ENCODE data around the gene MIPEP. TPM values are rescaled to one million over a fixed set of nuclear protein-coding genes. Genes with fewer than 3 reads are reported as not detected.

MIPEP gene
- total RNA-seq, 1 donor from 2014 or later, result 13.0 TPM

DNA sequence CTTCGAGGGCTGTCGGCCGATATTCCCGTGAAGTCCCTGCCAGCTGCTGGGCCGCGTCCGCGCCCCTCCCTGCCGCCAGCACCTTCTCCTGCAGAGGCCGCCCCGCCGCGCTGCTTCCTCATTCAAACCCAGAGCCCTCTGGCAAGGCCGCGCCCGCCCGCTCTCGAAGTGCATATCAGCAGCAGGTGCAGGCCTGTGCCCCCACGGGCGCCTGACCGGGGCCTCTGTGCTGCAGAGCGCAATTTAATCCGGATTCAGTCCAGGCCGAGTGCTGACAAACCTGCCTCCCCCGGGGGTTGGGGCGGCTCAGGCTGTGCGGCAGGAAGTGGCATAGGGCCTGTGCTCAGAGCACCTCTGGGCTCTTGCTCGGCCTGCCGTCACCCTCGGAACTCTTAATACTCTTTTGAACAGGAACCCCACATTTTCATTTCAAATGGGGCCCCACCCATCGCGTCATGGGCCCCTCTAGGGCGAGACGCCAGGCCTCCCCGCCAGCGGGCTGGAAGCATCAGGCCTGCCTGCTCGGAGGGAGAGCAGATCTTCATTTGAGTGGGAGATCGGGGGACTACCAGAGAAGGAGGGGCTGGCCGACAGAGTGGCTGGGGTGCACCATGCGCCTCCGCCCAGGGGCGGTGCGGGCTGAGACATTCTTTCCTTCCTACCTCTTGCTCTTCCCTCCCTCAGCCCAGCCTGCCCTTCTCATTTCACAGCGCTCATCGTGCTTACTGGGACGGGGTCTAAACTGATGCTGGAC, 193.3 kb downstream of the MIPEP start:
- Histone ChIP-seq H3K9me3 (ENCODE audit: insufficient read depth, low read depth, low read length) (no peaks in the 10 kb centered on the region), H3K9ac (ENCODE audit: low read length) (no peak overlapping the region), H3K79me2 (ENCODE audit: insufficient read depth, low read length) (no peaks in the 10 kb centered on the region), H3K36me3 (ENCODE audit: insufficient read depth, low read length) (no peaks in the 10 kb centered on the region), H3K27me3 (ENCODE audit: insufficient read depth, low read length) (no peaks in the 10 kb centered on the region), H3K4me3 (ENCODE audit: insufficient read depth, low read depth, low read length) (no peak overlapping the region), H3K27ac (ENCODE audit: low read depth, low read length) (no peak overlapping the region), H3K4me1 (ENCODE audit: insufficient read depth, low read length) (peaks cover 8% of the 10 kb centered on the region), H3K4me2 (ENCODE audit: low read length) (peak overlapping the region; percentile 14), H4K20me1 (ENCODE audit: insufficient read depth, low read length) (no peaks in the 10 kb centered on the region), H2AFZ (ENCODE audit: low read depth, low read length) (peak overlapping the region; percentile 57)
- Mint-ChIP-seq H3K9me3 (ENCODE audit: unreplicated experiment) (peaks cover 2% of the 10 kb centered on the region), H3K4me3 (ENCODE audit: unreplicated experiment) (no peak overlapping the region), H3K27ac (ENCODE audit: unreplicated experiment) (no peak overlapping the region), H3K27me3 (ENCODE audit: low read depth, unreplicated experiment) (no peaks in the 10 kb centered on the region), H3K4me1 (ENCODE audit: low read depth, unreplicated experiment) (peaks cover 12% of the 10 kb centered on the region), H3K36me3 (ENCODE audit: low read depth, unreplicated experiment) (no peaks in the 10 kb centered on the region)
- FAIRE-seq (no peak), DNase-seq (ENCODE audit: low read depth) (no peak)
- TF ChIP-seq, protein P1, sequence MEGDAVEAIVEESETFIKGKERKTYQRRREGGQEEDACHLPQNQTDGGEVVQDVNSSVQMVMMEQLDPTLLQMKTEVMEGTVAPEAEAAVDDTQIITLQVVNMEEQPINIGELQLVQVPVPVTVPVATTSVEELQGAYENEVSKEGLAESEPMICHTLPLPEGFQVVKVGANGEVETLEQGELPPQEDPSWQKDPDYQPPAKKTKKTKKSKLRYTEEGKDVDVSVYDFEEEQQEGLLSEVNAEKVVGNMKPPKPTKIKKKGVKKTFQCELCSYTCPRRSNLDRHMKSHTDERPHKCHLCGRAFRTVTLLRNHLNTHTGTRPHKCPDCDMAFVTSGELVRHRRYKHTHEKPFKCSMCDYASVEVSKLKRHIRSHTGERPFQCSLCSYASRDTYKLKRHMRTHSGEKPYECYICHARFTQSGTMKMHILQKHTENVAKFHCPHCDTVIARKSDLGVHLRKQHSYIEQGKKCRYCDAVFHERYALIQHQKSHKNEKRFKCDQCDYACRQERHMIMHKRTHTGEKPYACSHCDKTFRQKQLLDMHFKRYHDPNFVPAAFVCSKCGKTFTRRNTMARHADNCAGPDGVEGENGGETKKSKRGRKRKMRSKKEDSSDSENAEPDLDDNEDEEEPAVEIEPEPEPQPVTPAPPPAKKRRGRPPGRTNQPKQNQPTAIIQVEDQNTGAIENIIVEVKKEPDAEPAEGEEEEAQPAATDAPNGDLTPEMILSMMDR (IDR thresholded peaks at IDR 0.05; ENCODE audit: insufficient read depth, low read depth, low read length), result no peak
- no peak for TF ChIP-seq EZH2 (IDR thresholded peaks at IDR 0.05; ENCODE audit: insufficient read depth, low read length)

GRCh38 chr13:23695196-23695595, 194.0 kb downstream of the MIPEP start:
- H3K4me3 ChIP-seq (ENCODE audit: insufficient read depth, low read depth, low read length), result no peak overlapping the region
- no peak overlapping the region for H3K27ac ChIP-seq (ENCODE audit: low read depth, low read length)
- peak overlapping the region; percentile 14 for H3K4me2 ChIP-seq (ENCODE audit: low read length)
- Mint-ChIP-seq H3K9me3 (ENCODE audit: unreplicated experiment) (no peaks in the 10 kb centered on the region), H3K4me3 (ENCODE audit: unreplicated experiment) (no peak overlapping the region), H3K36me3 (ENCODE audit: low read depth, unreplicated experiment) (no peaks in the 10 kb centered on the region), H3K4me1 (ENCODE audit: low read depth, unreplicated experiment) (peaks cover 12% of the 10 kb centered on the region), H3K27me3 (ENCODE audit: low read depth, unreplicated experiment) (no peaks in the 10 kb centered on the region), H3K27ac (ENCODE audit: unreplicated experiment) (no peak overlapping the region)
- DNase-seq (ENCODE audit: low read depth) (no peak), FAIRE-seq (no peak)
- peak overlapping the region; percentile 57 for H2AFZ ChIP-seq (ENCODE audit: low read depth, low read length)
- no peak overlapping the region for H3K9ac ChIP-seq (ENCODE audit: low read length)
- H4K20me1 ChIP-seq (ENCODE audit: insufficient read depth, low read length), result no peaks in the 10 kb centered on the region
- H3K79me2 ChIP-seq (ENCODE audit: insufficient read depth, low read length), result no peaks in the 10 kb centered on the region
- H3K4me1 ChIP-seq (ENCODE audit: insufficient read depth, low read length), result peaks cover 8% of the 10 kb centered on the region
- H3K9me3 ChIP-seq (ENCODE audit: insufficient read depth, low read depth, low read length), result no peaks in the 10 kb centered on the region
- H3K27me3 ChIP-seq (ENCODE audit: insufficient read depth, low read length), result no peaks in the 10 kb centered on the region
- no peak for TF ChIP-seq EZH2 (IDR thresholded peaks at IDR 0.05; ENCODE audit: insufficient read depth, low read length)
- TF ChIP-seq, protein P1 (IDR thresholded peaks at IDR 0.05; ENCODE audit: insufficient read depth, low read depth, low read length), result no peak
- no peaks in the 10 kb centered on the region for H3K36me3 ChIP-seq (ENCODE audit: insufficient read depth, low read length)

DNA sequence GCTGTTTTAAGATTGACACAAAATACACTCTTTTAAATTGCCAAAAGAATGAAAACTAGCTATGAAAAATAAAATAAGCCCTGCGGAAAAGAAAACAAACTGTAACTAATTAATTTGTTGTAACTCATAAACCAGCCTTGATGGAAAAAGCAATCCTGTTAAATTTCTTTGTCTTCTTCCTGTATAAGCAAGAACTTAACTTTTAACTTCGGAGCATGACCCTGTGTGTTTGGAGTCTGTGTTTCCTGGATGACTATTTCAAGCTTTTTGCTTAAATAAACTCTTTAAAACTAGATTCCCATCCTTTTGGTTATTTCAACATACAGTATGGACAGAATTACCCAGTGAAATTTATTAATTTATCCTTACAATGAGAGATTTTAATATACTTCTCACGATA, 196.4 kb downstream of the MIPEP start:
- H3K4me2 ChIP-seq (ENCODE audit: low read length), result no peak overlapping the region
- H2AFZ ChIP-seq (ENCODE audit: low read depth, low read length), result no peak overlapping the region
- no peak overlapping the region for H3K27ac Mint-ChIP-seq (ENCODE audit: unreplicated experiment)
- no peaks in the 10 kb centered on the region for H3K27me3 ChIP-seq (ENCODE audit: insufficient read depth, low read length)
- no peaks in the 10 kb centered on the region for H3K79me2 ChIP-seq (ENCODE audit: insufficient read depth, low read length)
- DNase-seq (ENCODE audit: low read depth) (no peak), FAIRE-seq (no peak)
- H3K9ac ChIP-seq (ENCODE audit: low read length), result no peak overlapping the region
- no peaks in the 10 kb centered on the region for H3K36me3 Mint-ChIP-seq (ENCODE audit: low read depth, unreplicated experiment)
- no peaks in the 10 kb centered on the region for H3K27me3 Mint-ChIP-seq (ENCODE audit: low read depth, unreplicated experiment)
- H4K20me1 ChIP-seq (ENCODE audit: insufficient read depth, low read length), result no peaks in the 10 kb centered on the region
- H3K36me3 ChIP-seq (ENCODE audit: insufficient read depth, low read length), result no peaks in the 10 kb centered on the region
- peaks cover 8% of the 10 kb centered on the region for H3K4me1 ChIP-seq (ENCODE audit: insufficient read depth, low read length)
- no peaks in the 10 kb centered on the region for H3K9me3 Mint-ChIP-seq (ENCODE audit: unreplicated experiment)
- H3K4me3 ChIP-seq (ENCODE audit: insufficient read depth, low read depth, low read length), result no peak overlapping the region
- no peak overlapping the region for H3K4me3 Mint-ChIP-seq (ENCODE audit: unreplicated experiment)
- TF ChIP-seq, protein P1 (IDR thresholded peaks at IDR 0.05; ENCODE audit: insufficient read depth, low read depth, low read length), result no peak
- no peak for TF ChIP-seq EZH2 (IDR thresholded peaks at IDR 0.05; ENCODE audit: insufficient read depth, low read length)
- H3K9me3 ChIP-seq (ENCODE audit: insufficient read depth, low read depth, low read length), result no peaks in the 10 kb centered on the region
- H3K27ac ChIP-seq (ENCODE audit: low read depth, low read length), result no peak overlapping the region
- peaks cover 9% of the 10 kb centered on the region for H3K4me1 Mint-ChIP-seq (ENCODE audit: low read depth, unreplicated experiment)
